GM06990 (cell line): ENCODE results near the gene NINL.
A peak's percentile ranks its signal among the peaks of the same experiment; 100 is the strongest.
"Not testable (repeated sequence)": the region's sequence is repeated elsewhere in the genome, so short reads cannot be mapped to it uniquely, and the experiment has no call there.

Experiments
- DNase-seq: peaks from one replicate; pipeline ENCODE4 v3.0.0-alpha.2; 2011; ENCODE audit not compliant: insufficient read length; ENCODE audit errors: extremely low read depth
- H3K27me3 ChIP-seq: replicated peaks from 2 replicates; pipeline ENCODE4 v1.6.0; 2011; ENCODE audit warnings: low read length; ENCODE audit not compliant: control insufficient read depth, insufficient read depth
- H3K36me3 ChIP-seq: 2 replicates; pipeline ENCODE4 v1.5.1; 2011; ENCODE audit warnings: low read length; ENCODE audit not compliant: control insufficient read depth, insufficient read depth
- H3K4me3 ChIP-seq: replicated peaks from 2 replicates; pipeline ENCODE4 v1.5.1; 2011; ENCODE audit warnings: low read depth, mild to moderate bottlenecking, control low read depth, low read length
- TF ChIP-seq, protein P1 (sequence below): IDR thresholded peaks from 2 replicates; pipeline ENCODE4 v1.5.1; 2011; ENCODE audit warnings: low read length, control low read depth, mild to moderate bottlenecking, inconsistent platforms; ENCODE audit not compliant: insufficient read depth, poor library complexity, severe bottlenecking

Gene NINL

DNA sequence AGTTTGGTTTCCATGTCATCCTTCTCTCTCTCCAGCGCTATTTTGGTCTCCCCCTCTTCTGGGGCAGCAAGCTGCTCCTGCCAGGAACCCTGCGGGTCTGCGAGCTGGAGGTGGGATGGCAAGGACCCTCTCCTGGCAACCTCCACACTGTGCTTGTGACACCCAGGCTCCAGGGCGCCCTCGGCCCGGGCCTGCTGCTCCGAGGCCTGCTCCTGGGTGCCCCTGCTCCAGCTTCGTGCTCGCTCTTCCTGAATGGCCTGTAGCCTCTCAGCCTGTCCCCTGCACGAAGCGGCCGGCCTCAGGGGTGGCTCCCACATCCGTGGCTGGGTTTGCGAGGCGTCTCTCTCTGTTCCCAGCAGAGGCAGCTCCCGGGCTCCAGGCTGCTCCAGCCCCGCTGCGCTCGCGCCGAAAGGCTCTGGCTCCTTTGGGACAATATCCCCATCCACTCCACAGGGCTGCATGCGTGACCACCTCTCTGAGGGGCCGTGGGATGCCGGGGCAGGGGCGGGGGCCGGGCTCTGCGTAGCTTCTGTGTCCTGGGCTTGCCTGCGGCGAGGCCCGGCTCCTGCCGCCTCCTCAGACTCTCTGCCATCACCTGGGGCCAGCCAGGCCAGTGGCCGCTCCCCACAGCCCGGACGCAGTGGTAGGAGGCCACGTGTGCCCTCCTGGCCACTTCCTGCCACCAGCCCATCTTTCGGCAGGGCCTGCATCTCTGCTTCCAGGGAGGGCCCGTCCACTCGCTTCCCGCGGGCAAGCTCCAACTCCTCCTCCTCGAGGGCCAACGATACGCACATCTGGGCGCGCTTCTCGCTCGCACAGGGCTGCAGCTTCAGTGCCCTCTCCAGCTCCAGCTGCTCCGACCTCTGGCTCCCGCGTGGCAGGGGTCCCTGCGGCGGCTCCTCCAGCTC lies 109.0 kb downstream of the NINL start:
- TF ChIP-seq, protein P1, sequence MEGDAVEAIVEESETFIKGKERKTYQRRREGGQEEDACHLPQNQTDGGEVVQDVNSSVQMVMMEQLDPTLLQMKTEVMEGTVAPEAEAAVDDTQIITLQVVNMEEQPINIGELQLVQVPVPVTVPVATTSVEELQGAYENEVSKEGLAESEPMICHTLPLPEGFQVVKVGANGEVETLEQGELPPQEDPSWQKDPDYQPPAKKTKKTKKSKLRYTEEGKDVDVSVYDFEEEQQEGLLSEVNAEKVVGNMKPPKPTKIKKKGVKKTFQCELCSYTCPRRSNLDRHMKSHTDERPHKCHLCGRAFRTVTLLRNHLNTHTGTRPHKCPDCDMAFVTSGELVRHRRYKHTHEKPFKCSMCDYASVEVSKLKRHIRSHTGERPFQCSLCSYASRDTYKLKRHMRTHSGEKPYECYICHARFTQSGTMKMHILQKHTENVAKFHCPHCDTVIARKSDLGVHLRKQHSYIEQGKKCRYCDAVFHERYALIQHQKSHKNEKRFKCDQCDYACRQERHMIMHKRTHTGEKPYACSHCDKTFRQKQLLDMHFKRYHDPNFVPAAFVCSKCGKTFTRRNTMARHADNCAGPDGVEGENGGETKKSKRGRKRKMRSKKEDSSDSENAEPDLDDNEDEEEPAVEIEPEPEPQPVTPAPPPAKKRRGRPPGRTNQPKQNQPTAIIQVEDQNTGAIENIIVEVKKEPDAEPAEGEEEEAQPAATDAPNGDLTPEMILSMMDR, result no peak
- Histone ChIP-seq H3K4me3 (no peak overlapping the region), H3K36me3 (no peaks in the 10 kb centered on the region)

GRCh38 chr20:25473297-25473696 lies 112.0 kb downstream of the NINL start:
- DNase-seq, H3K27me3 ChIP-seq, H3K4me3 ChIP-seq, H3K36me3 ChIP-seq: not testable (repeated sequence)

More for the DNA sequence above, 109.0 kb downstream of the NINL start:
- DNase-seq, result no peak
- H3K27me3 ChIP-seq, result no peaks in the 10 kb centered on the region; the same call in 1 of the 2 replicates

DNA sequence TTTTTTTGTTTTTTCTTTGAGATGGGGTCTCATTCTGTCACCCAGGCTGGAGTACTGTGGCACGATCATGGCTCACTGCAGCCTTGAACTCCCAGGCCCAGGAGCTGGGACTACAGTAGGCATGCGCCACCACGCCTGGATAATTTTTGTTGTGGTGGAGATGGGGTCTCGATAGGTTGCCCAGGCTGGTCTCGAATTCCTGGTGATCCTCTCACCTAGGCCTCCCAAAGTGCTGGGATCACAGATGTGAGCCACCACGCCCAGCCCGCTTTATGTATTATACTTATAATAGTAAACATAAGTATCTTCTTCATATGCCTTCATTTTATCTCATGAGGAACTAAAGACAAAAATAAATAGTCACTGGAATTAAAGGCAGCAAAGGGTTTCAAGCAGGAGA lies 114.3 kb downstream of the NINL start:
- TF ChIP-seq, protein P1, result no peak

DNA sequence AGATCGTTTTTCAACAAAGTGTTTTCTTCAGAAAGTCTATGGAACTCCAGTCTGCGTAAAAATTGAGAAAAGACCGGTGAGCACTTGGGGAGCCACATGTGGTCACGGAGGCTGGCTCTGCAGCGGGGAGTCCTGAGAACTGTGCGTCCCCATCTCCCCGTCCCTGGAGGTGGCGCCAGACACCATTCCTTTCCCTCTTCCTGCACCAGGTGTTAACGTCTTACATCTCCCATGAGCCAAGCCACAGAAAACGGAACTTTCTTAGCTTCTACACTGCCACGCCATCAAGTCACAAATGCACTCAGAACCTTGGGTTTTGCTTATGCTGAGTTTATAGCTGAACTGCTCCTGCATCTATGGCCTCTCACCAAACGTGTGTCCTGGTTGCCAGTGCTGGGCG lies 115.3 kb downstream of the NINL start:
- Histone ChIP-seq H3K27me3 (no peaks in the 10 kb centered on the region), H3K4me3 (no peak overlapping the region), H3K36me3 (no peaks in the 10 kb centered on the region)
- TF ChIP-seq, protein P1, result peak; percentile 65
- DNase-seq, result peak; percentile 28

More for the DNA sequence above, 114.3 kb downstream of the NINL start:
- Histone ChIP-seq H3K27me3 (no peaks in the 10 kb centered on the region), H3K36me3 (no peaks in the 10 kb centered on the region), H3K4me3 (no peak overlapping the region)
- DNase-seq, result no peak

GRCh38 chr20:25469558-25469957 lies 115.8 kb downstream of the NINL start:
- no peaks in the 10 kb centered on the region for H3K27me3 ChIP-seq
- TF ChIP-seq, protein P1, result no peak
- H3K36me3 ChIP-seq, result no peaks in the 10 kb centered on the region
- no peak for DNase-seq
- no peak overlapping the region for H3K4me3 ChIP-seq
